Measurements from ENCODE around the gene UROD. TPM values are rescaled to one million over a fixed set of nuclear protein-coding genes. Genes with fewer than 3 reads are reported as not detected.
A peak's percentile ranks its signal among the peaks of the same experiment; 100 is the strongest.

UROD gene
- 10 to 100 TPM; 26.8 to 57.8 (median 36.7) TPM for total RNA-seq

- H3K9me3 ChIP-seq = no peaks in the 10 kb centered on the region
- H3K27ac ChIP-seq = peak within 1 kb of the TSS; percentile 80 to 93 (median 82)
- peak; percentile 54 for DNase-seq
- peaks cover 20 to 57% (median 32%) of the 10 kb centered on the region in 3 donors for H3K36me3 ChIP-seq
- intact Hi-C loops (cut with DNase I) = loop anchor here (5.0 to 10.0 kb wide), 3 partner anchors 167 to 480 kb away; partner anchors contain the start of genes PTCH2 and TESK2
- peak in 1 of 4 donors; percentile 37 for TF ChIP-seq POLR2A (IDR thresholded peaks at IDR 0.05)
- TF ChIP-seq CTCF (IDR thresholded peaks at IDR 0.05) = peak in 2 of 6 experiments; percentile 3 to 38
- no peaks in the 10 kb centered on the region for H3K27me3 ChIP-seq
- 0 to 1% methylated on average over 15 to 18 of the region's 21 CpGs for WGBS, 2 donors
- H3K4me3 ChIP-seq = peak within 1 kb of the TSS; percentile 77 to 99 (median 94)
- peaks cover 27 to 58% (median 36%) of the 10 kb centered on the region in 3 donors for H3K4me1 ChIP-seq
Measured at GRCh38 chr1:45011837-45012638, at the start of gene UROD. UROD (plus strand) TSS chr1:45012254; CDS start chr1:45012266, 12 bp downstream.

- DNase-seq = no peak
- no peak overlapping the region for H3K4me3 ChIP-seq
- intact Hi-C loops (cut with DNase I) = no loop called here
- H3K9me3 ChIP-seq = no peaks in the 10 kb centered on the region
- no peaks in the 10 kb centered on the region for H3K4me1 ChIP-seq
- peaks cover 0 to 19% (median 0%) of the 10 kb centered on the region in 3 donors for H3K36me3 ChIP-seq
- H3K27me3 ChIP-seq = no peaks in the 10 kb centered on the region
- 85 to 87% methylated on average over 2 to 3 of the region's 3 CpGs for WGBS, 2 donors
- no peak overlapping the region for H3K27ac ChIP-seq
- TF ChIP-seq POLR2A (IDR thresholded peaks at IDR 0.05) (no peak), CTCF (IDR thresholded peaks at IDR 0.05) (no peak)
Measured at GRCh38 chr1:44962729-44963128, 49.3 kb upstream of the UROD start.

GRCh38 chr1:44964396-44964795, 47.7 kb upstream of the UROD start:
- TF ChIP-seq CTCF (IDR thresholded peaks at IDR 0.05) = no peak
- no peak for TF ChIP-seq POLR2A (IDR thresholded peaks at IDR 0.05)
- intact Hi-C loops (cut with DNase I) = no loop called here
- Histone ChIP-seq H3K9me3 (no peaks in the 10 kb centered on the region), H3K4me3 (no peak overlapping the region), H3K27me3 (no peaks in the 10 kb centered on the region), H3K4me1 (no peaks in the 10 kb centered on the region), H3K36me3 (peaks cover 0 to 12% (median 0%) of the 10 kb centered on the region in 3 donors), H3K27ac (no peak overlapping the region)
- DNase-seq = no peak
- WGBS, 2 donors = 18 to 50% methylated on average over 1 of the region's 1 CpG

- Histone ChIP-seq H3K27me3 (no peaks in the 10 kb centered on the region), H3K27ac (no peak overlapping the region), H3K36me3 (peaks cover 0 to 51% (median 0%) of the 10 kb centered on the region in 3 donors), H3K4me3 (no peak overlapping the region), H3K9me3 (no peaks in the 10 kb centered on the region), H3K4me1 (no peaks in the 10 kb centered on the region)
- 43 to 52% methylated on average over 4 of the region's 4 CpGs for WGBS, 2 donors
- no peak for TF ChIP-seq CTCF (IDR thresholded peaks at IDR 0.05)
- no peak for TF ChIP-seq POLR2A (IDR thresholded peaks at IDR 0.05)
- intact Hi-C loops (cut with DNase I) = no loop called here
- DNase-seq = no peak
Measured at GRCh38 chr1:44970317-44970716, 41.7 kb upstream of the UROD start.

- Histone ChIP-seq H3K4me3 (no peak overlapping the region), H3K27ac (no peak overlapping the region), H3K27me3 (no peaks in the 10 kb centered on the region), H3K4me1 (no peaks in the 10 kb centered on the region), H3K36me3 (peaks cover 0 to 72% (median 12%) of the 10 kb centered on the region in 3 donors), H3K9me3 (no peaks in the 10 kb centered on the region)
- no peak for TF ChIP-seq POLR2A (IDR thresholded peaks at IDR 0.05)
- no peak for TF ChIP-seq CTCF (IDR thresholded peaks at IDR 0.05)
- intact Hi-C loops (cut with DNase I) = no loop called here
- 77 to 89% methylated on average over 1 of the region's 1 CpG for WGBS, 2 donors
- DNase-seq = no peak
Measured at GRCh38 chr1:44973645-44974044, 38.4 kb upstream of the UROD start.
